ENCODE results near the gene TBC1D5.

DNA sequence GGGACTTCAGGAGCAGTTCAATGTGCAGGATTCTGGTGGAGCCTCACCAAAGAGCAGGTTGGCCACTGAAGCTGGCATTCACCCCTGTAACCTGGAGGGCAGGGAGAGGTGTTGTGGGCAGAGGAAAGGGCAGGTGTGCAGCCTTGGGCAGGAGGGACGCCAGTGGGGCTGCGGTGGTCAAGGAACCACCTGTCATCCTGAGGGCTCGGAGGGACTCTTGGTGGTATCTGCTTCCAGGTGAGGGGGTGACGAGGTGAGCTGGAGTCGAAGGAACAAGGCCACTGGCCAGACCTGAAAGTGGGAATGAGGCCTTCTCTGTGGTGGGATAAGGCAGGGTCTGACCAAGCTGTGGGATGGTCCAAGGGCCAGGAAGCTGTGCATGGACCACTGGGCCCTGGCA, 588.2 kb downstream of the TBC1D5 start:
- TF ChIP-seq, protein P1, sequence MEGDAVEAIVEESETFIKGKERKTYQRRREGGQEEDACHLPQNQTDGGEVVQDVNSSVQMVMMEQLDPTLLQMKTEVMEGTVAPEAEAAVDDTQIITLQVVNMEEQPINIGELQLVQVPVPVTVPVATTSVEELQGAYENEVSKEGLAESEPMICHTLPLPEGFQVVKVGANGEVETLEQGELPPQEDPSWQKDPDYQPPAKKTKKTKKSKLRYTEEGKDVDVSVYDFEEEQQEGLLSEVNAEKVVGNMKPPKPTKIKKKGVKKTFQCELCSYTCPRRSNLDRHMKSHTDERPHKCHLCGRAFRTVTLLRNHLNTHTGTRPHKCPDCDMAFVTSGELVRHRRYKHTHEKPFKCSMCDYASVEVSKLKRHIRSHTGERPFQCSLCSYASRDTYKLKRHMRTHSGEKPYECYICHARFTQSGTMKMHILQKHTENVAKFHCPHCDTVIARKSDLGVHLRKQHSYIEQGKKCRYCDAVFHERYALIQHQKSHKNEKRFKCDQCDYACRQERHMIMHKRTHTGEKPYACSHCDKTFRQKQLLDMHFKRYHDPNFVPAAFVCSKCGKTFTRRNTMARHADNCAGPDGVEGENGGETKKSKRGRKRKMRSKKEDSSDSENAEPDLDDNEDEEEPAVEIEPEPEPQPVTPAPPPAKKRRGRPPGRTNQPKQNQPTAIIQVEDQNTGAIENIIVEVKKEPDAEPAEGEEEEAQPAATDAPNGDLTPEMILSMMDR (IDR thresholded peaks at IDR 0.05) = no peak
- TF ChIP-seq EP300 (IDR thresholded peaks at IDR 0.05; ENCODE audit: low read depth) (no peak), POLR2A (IDR thresholded peaks at IDR 0.05) (no peak), POLR2AphosphoS5 (IDR thresholded peaks at IDR 0.05) (no peak)
